Right lobe of liver (tissue), 4 donors: ENCODE measurements around the gene TTC17.

Experiments used
- CTCF ChIP-seq, 4 donors: fragments of 200-600 bp in 3 of 4; fragments of 450-650 bp in 1 of 4; IDR thresholded peaks; one replicate each; pipeline versions ENCODE4 v1.5.1 to v1.8.0; 2016 to 2022; ENCODE audit warnings: antibody characterized with exemption in 4 of 4, mild to moderate bottlenecking in 2 of 4
- POLR2A ChIP-seq: fragments of 450-650 bp; IDR thresholded peaks from one replicate; pipeline ENCODE4 v1.6.1; 2017; ENCODE audit warnings: antibody characterized with exemption, mild to moderate bottlenecking
- donor health status: DM: no; HTN: no; CAD: no.
- donor health status: DM: no; HTN: no; CAD: no.
- donor health status: DM: no; HTN: yes; CAD: no.

DNA sequence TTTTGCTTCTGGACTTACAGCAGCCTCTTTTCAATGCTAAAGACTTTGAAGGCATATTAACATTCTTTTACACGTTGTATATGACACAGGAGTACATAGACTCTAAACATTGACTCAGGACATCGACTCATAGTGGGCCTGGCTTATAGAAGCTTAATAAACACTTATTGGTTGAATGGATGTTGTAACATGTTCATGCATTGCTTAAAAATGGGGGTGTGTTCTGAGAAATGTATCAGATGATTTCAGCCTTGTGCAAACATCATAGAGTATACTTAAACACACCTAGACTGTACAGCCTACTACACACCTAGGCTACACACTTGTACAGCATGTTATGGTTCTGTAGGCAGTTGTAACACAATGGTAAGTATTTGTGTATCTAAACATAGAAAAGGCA, 17.9 kb downstream of the TTC17 start:
- TF ChIP-seq CTCF (IDR thresholded peaks at IDR 0.05) (no peak), POLR2A (no peak)
